Stimulated activated CD8-positive, alpha-beta memory T cell treated with anti-CD3 and anti-CD28 coated beads, Interleukin-4, amount 100 ng/mL, for 4 hours (primary cell): ENCODE measurements around the gene GSX1.

ENCODE experiments used
- DNase-seq, 2 donors: peaks; one replicate each; pipeline ENCODE4 v3.0.0-alpha.2; 2020; ENCODE audit warnings: low read depth in 2 of 2, low spot score in 1 of 2

The GSX1 gene

DNA sequence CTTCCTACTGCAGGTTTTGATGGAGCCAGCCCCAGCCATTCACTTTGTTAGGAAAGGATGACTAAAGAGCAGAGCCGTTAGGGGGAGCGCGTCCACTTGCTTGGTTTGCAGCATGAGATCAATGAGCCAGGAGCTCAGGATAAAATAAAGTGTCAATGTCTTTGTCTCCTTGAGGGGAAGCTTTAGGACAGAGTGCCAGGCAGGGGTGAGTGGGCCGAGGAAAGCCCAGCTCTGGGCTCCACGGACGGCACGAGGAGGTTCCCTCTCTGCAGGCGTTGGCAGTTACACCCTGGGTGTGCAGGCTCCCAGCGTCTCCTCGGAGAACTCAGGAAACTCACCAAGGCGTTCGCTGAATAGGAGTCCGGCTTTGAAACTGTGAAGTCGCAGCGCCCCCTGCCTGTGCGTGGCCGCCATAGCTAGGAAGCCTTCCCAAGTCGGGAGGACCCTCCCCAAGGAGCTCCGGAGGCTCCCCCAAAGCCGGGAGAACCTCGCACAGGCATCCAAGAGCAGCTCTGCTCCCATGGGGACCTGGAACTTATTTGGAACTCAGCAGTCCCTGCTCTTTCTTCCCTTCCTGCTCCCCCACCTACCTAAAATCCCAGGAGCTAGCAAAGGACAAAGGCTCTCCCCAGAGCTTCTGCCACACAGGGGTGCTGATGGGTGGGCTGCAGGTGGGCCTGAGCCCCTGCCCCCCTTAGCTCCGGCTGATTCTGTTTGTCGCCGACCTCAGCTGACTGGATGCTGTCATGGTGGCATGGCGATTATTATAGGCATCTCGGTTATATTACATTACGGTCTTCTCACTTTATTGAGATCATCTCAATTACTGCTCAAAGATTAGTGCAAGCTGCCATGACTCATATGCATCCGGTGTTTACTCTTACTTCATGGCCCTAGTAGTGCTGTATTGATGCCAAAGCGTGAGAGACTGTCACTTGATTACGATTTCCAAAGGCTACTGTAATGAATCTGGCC is 34.4 kb downstream of the GSX1 start:
- DNase-seq, result peak; percentile 15 to 42

DNA sequence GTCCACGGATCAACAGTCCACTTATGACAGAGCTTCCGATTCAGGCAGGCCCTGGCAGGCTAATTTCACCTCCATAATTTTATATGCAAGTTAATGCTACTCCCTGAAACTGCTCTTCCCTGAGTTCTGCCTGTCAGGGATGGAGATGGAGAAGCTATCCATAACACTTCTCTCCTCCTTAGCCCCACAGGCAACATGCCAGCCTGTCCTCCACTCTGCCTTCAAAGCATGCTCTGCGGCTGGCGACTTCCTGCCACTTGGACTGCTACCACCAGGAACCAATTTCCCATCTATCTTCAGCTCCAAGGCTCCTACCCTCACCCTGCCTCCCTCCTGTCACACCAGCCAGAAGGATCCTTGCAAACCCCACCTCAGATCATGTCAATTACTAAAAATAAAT is 35.4 kb downstream of the GSX1 start:
- DNase-seq, result no peak

DNA sequence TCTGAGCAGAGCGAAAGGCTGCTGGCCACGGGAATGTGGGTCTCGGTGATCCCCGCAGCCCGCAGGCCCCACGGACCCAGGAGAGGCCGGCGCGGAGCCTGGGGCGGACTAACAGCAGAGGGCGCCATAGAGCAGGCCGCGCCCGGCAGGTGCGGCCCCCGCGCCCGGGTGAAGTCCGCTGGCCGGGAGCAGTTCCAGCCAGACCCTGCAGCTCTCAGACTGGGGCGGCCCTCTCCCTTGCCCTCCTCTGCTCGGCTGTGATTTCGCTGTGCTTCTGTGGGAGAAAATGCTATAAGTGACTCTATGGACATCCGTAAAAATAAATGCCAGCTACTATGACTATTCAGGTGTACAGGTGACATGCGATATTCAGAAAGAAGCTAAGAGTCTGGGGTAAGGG is 37.7 kb downstream of the GSX1 start:
- DNase-seq, result peak; percentile 6 to 31

DNA sequence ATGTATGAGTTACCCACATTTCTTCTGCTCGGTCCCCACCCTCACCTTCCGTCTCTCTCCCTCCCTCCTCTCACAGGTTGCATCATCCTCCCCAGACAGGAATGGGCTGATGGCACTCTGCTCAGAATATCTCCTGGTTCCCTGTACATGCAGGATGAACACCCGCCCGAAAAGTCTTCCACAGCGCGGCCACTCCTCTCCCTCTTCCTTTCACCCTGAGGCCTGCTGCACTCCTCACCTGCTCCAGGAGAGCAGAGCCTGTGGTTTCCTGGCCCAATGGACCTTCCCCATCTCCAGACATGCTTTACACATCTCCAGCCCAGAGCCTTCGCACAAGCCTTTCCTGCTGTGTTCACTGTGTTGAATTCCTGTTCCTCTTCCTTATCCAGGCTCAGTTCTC is 40.9 kb downstream of the GSX1 start:
- no peak for DNase-seq

DNA sequence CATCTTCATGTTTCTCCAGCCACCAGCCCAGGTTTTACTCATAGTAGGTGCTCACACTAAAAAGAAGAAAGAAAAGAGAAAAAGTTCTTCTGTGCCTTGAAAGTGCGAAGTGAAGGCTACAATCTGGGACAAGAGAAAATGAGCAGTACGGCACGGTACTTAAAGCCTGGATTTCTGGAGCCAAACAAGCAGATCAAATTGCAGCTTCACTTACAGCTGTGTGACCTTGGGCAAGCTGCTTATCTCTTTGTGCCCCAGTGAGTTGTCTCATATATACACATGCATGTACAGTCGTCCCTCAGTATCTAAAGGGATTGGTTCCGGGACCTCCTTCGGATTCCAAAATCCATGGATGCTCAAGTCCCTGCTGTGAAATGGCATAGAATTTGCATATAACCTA is 41.8 kb downstream of the GSX1 start:
- no peak for DNase-seq

DNA sequence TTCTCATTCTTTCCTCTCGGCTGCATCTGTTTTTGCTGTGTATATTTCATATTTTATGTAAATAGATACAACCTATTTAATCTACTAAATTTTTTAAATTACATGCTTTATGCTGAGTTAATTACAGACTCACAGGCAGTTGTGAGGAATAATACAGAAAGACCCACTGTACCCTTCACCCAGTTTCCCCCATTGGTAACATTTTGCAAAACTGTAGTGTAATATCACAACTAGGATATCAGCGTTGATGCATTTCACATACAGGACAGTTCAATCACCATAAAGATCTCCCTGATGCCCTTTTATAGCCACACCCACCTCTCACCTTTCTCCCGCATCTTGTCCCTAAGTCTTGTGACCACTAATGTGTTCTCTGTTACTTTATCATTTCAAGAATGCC is 43.5 kb downstream of the GSX1 start:
- no peak for DNase-seq

DNA sequence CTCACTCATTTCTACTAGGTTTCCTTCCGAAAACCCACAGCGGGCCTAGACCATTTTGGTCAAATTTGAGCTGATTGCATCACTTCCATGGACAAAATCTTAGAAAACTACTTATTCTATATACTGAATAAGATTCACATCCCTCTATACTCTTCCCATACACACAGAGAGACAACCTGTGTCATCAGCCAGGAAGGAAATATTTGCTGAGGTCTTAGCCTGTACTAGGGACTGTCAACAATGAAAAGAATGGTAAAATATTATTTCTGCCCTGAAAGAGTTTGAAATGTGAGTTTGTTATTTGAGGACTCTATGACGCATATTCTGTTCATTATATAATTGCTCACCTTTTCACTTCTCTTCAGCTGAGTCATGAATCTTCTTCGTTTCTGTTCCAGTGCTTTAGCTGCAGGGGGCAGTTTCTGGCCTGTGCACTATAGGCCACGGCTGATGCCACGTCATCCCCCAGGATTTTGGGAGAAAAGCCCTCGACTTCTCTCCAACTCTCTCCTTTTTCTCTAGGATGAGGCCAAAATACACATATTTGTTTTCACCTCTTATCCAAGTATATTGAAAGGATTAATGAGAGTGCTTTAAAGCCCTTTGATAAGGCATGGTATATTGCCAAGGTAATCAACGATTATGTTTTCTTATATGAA is 47.7 kb downstream of the GSX1 start:
- DNase-seq, result no peak

DNA sequence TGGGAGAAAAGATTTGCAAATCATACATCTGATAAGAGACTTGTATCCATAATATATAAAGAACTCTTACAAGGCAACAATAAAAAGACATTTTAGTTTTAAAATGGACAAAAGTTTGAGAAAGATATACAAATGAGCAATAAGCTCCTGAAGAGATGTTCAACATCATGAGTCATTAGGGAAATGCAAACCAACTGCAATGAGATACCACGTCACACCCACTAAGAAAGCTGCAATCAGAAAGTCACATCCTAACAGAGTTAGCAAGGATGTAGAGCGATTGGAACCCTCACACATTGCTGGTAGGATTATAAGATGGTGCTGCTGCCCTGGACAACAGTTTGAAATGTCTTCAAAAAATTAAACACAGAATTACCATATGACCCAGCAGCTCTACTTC is 50.3 kb downstream of the GSX1 start:
- DNase-seq, result no peak
